HEK293 (cell line): Measurements from ENCODE around the gene SNX6.

Experiments used
- CTCF ChIA-PET: fragments of 350-600 bp; formaldehyde crosslinking; extraction: SDS; loops from one replicate; lab custom pipeline; 2021; ENCODE audit warnings: antibody characterized with exemption; lab: Yijun Ruan, JAX
- POLR2A ChIA-PET: fragments of 300-600 bp; formaldehyde crosslinking; extraction: SDS; loops from one replicate; lab custom pipeline; 2020; ENCODE audit warnings: antibody characterized with exemption, inconsistent platforms; lab: Yijun Ruan, JAX
- H3K27ac ChIP-seq: fragments of 200-500 bp; sonication (Bioruptor generic); 2 replicates; pipeline ENCODE4 v1.5.1; 2014; ENCODE audit warnings: low read depth, low read length, control low read depth, inconsistent platforms; ENCODE audit errors: extremely low read depth
- H3K36me3 ChIP-seq, 2 experiments: fragments of 200-500 bp in 1 of 2; sonication (Bioruptor generic) in 1 of 2; 1 replicate in 1 of 2; 2 replicates in 1 of 2; pipeline ENCODE4 v1.5.1; 2014 to 2017; ENCODE audit warnings: inconsistent platforms in 2 of 2, low read length in 2 of 2; ENCODE audit not compliant: control insufficient read depth in 2 of 2, insufficient read depth in 1 of 2
- H3K4me1 ChIP-seq: fragments of 200-500 bp; sonication (Bioruptor generic); 2 replicates; pipeline ENCODE4 v1.5.1; 2014; ENCODE audit warnings: mild to moderate bottlenecking, low read length, inconsistent platforms; ENCODE audit not compliant: control insufficient read depth, insufficient read depth
- H3K4me3 ChIP-seq: 2 replicates; pipeline ENCODE4 v1.5.1; 2011; ENCODE audit warnings: low read depth, mild to moderate bottlenecking, control low read depth, low read length, moderate library complexity
- H3K9me3 ChIP-seq: fragments of 200-500 bp; sonication (Bioruptor generic); 2 replicates; pipeline ENCODE4 v1.5.1; 2014; ENCODE audit warnings: low read depth, low read length, inconsistent platforms; ENCODE audit not compliant: control insufficient read depth, insufficient read depth
- ATF2 ChIP-seq: fragments of 450-650 bp; formaldehyde crosslinking; IDR thresholded peaks from 2 replicates; pipeline ENCODE4 v1.5.1; 2016; ENCODE audit warnings: missing biosample characterization, missing genetic modification characterization, low read depth
- GLIS2 ChIP-seq: fragments of 450-650 bp; formaldehyde crosslinking; IDR thresholded peaks from 2 replicates; pipeline ENCODE4 v1.5.1; 2016; ENCODE audit warnings: missing biosample characterization, missing genetic modification characterization
- HOXD13 ChIP-seq: sonication (generic); formaldehyde crosslinking; IDR thresholded peaks from 2 replicates; pipeline ENCODE4 v1.8.0; 2022; ENCODE audit warnings: missing genetic modification reagents, borderline replicate concordance
- MYNN ChIP-seq: fragments of 450-650 bp; formaldehyde crosslinking; IDR thresholded peaks from 2 replicates; pipeline ENCODE4 v1.5.1; 2016; ENCODE audit warnings: missing biosample characterization, missing genetic modification characterization, borderline replicate concordance
- OSR2 ChIP-seq: fragments of 450-650 bp; formaldehyde crosslinking; IDR thresholded peaks from 2 replicates; pipeline ENCODE4 v1.5.1; 2016; ENCODE audit warnings: missing biosample characterization, missing genetic modification characterization
- SP2 ChIP-seq: fragments of 450-650 bp; formaldehyde crosslinking; IDR thresholded peaks from 2 replicates; pipeline ENCODE4 v1.5.1; 2016; ENCODE audit warnings: missing biosample characterization, missing genetic modification characterization
- ZIC2 ChIP-seq: fragments of 450-650 bp; formaldehyde crosslinking; IDR thresholded peaks from 2 replicates; pipeline ENCODE4 v1.5.1; 2016; ENCODE audit warnings: missing biosample characterization, missing genetic modification characterization
- ZNF114 ChIP-seq: fragments of 450-650 bp; formaldehyde crosslinking; IDR thresholded peaks from 2 replicates; pipeline ENCODE4 v1.5.0; 2017; ENCODE audit warnings: missing biosample characterization, missing genetic modification characterization
- ZNF138 ChIP-seq: fragments of 450-650 bp; formaldehyde crosslinking; IDR thresholded peaks from 2 replicates; pipeline ENCODE4 v1.5.1; 2016; ENCODE audit warnings: missing biosample characterization, missing genetic modification characterization, borderline replicate concordance
- ZNF140 ChIP-seq: fragments of 450-650 bp; formaldehyde crosslinking; IDR thresholded peaks from 2 replicates; pipeline ENCODE4 v1.5.1; 2016; ENCODE audit warnings: missing biosample characterization, missing genetic modification characterization
- ZNF174 ChIP-seq: fragments of 450-650 bp; formaldehyde crosslinking; IDR thresholded peaks from 2 replicates; pipeline ENCODE4 v1.5.0; 2017; ENCODE audit warnings: missing biosample characterization, mild to moderate bottlenecking, missing genetic modification characterization
- ZNF202 ChIP-seq: fragments of 450-650 bp; formaldehyde crosslinking; IDR thresholded peaks from 2 replicates; pipeline ENCODE4 v1.5.1; 2016; ENCODE audit warnings: missing biosample characterization, missing genetic modification characterization, borderline replicate concordance
- ZNF23 ChIP-seq: fragments of 450-650 bp; formaldehyde crosslinking; IDR thresholded peaks from 2 replicates; pipeline ENCODE4 v1.5.1; 2016; ENCODE audit warnings: missing biosample characterization, missing genetic modification characterization, borderline replicate concordance
- ZNF292 ChIP-seq: fragments of 450-650 bp; formaldehyde crosslinking; IDR thresholded peaks from 2 replicates; pipeline ENCODE4 v1.5.1; 2016; ENCODE audit warnings: low read depth, missing biosample characterization, missing genetic modification characterization, borderline replicate concordance
- ZNF354C ChIP-seq: fragments of 450-650 bp; formaldehyde crosslinking; IDR thresholded peaks from 2 replicates; pipeline ENCODE4 v1.5.1; 2016; ENCODE audit warnings: missing biosample characterization, missing genetic modification characterization, low read depth, borderline replicate concordance
- ZNF501 ChIP-seq: fragments of 450-650 bp; formaldehyde crosslinking; IDR thresholded peaks from 2 replicates; pipeline ENCODE4 v1.5.1; 2016; ENCODE audit warnings: missing biosample characterization, missing genetic modification characterization
- ZNF529 ChIP-seq: fragments of 450-650 bp; formaldehyde crosslinking; IDR thresholded peaks from 2 replicates; pipeline ENCODE4 v1.5.1; 2017; ENCODE audit warnings: missing genetic modification characterization, missing biosample characterization; ENCODE audit not compliant: insufficient replicate concordance
- ZNF600 ChIP-seq: fragments of 450-650 bp; formaldehyde crosslinking; IDR thresholded peaks from 2 replicates; pipeline ENCODE4 v1.5.1; 2016; ENCODE audit warnings: missing biosample characterization, missing genetic modification characterization
- ZNF768 ChIP-seq: fragments of 450-650 bp; formaldehyde crosslinking; IDR thresholded peaks from 2 replicates; pipeline ENCODE4 v1.5.1; 2018; ENCODE audit warnings: missing biosample characterization, mild to moderate bottlenecking, missing genetic modification characterization
- ZSCAN23 ChIP-seq: fragments of 450-650 bp; formaldehyde crosslinking; IDR thresholded peaks from 2 replicates; pipeline ENCODE4 v1.5.1; 2016; ENCODE audit warnings: missing biosample characterization, missing genetic modification characterization
- TF ChIP-seq, protein P1 (sequence below): fragments of 450-650 bp; formaldehyde crosslinking; IDR thresholded peaks from 2 replicates; pipeline ENCODE4 v1.5.1; 2016; ENCODE audit warnings: missing biosample characterization, missing genetic modification characterization
- TF ChIP-seq, protein P2 (sequence below): fragments of 450-650 bp; formaldehyde crosslinking; IDR thresholded peaks from 2 replicates; pipeline ENCODE4 v1.5.1; 2016; ENCODE audit warnings: missing biosample characterization, missing genetic modification characterization

The SNX6 gene

DNA sequence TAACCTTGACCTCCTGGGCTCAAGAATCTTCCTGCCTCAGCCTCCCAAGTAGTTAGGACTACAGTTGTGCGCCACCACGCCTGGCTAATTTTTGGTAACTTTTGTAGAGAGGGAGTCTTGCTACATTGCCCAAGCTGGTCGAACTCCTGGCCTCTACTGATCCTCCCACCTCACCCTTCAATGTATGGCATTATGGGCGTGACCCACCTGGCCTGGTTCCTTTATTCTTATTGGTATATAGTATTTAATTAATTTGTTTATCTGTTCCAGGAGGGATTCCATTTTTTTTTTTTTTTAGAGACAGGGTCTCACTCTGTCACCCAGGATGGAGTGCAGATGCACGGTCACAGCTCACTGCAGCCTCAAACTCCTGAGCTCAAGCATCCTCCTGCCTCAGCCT is 49.6 kb downstream of the SNX6 start:
- ChIA-PET POLR2A (interaction anchor here (0.7 kb wide), 1 partner anchor 292 kb away, joined by 4 read pairs; no protein-coding TSS in a partner anchor), CTCF (no interaction called here)
- H3K27ac ChIP-seq, result no peak overlapping the region
- peaks cover 47 to 62% of the 10 kb centered on the region in 2 experiments for H3K36me3 ChIP-seq
- H3K9me3 ChIP-seq, result no peaks in the 10 kb centered on the region
- H3K4me3 ChIP-seq, result no peak overlapping the region
- H3K4me1 ChIP-seq, result no peaks in the 10 kb centered on the region
- TF ChIP-seq ZNF768, result no peak
- no peak for TF ChIP-seq ZSCAN23 (tag by site-specific recombination)
- no peak for TF ChIP-seq GLIS2 (tag by site-specific recombination)
- no peak for TF ChIP-seq SP2
- TF ChIP-seq ZNF202 (tag by site-specific recombination), result no peak

GRCh38 chr14:34571771-34572170 is 58.2 kb downstream of the SNX6 start:
- TF ChIP-seq, protein P1, sequence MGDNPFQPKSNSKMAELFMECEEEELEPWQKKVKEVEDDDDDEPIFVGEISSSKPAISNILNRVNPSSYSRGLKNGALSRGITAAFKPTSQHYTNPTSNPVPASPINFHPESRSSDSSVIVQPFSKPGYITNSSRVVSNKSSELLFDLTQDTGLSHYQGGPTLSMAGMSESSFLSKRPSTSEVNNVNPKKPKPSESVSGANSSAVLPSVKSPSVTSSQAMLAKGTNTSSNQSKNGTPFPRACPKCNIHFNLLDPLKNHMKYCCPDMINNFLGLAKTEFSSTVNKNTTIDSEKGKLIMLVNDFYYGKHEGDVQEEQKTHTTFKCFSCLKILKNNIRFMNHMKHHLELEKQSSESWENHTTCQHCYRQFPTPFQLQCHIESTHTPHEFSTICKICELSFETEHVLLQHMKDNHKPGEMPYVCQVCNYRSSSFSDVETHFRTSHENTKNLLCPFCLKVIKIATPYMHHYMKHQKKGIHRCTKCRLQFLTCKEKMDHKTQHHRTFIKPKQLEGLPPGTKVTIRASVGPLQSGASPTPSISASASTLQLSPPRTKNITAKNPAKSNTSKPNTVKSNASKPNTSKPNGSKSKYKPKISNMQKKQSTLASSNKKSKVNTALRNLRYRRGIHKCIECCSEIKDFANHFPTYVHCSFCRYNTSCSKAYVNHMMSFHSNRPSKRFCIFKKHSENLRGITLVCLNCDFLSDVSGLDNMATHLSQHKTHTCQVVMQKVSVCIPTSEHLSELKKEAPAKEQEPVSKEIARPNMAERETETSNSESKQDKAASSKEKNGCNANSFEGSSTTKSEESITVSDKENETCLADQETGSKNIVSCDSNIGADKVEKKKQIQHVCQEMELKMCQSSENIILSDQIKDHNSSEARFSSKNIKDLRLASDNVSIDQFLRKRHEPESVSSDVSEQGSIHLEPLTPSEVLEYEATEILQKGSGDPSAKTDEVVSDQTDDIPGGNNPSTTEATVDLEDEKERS, result no peak
- TF ChIP-seq ZNF292 (tag by site-specific recombination) (no peak), ZNF140 (tag by site-specific recombination) (no peak), ZNF114 (tag by site-specific recombination) (no peak), MYNN (tag by site-specific recombination) (no peak), ZNF529 (tag by site-specific recombination) (no peak), ZNF354C (tag by site-specific recombination) (no peak), HOXD13 (CRISPR knock-in tag) (no peak), ZNF138 (tag by site-specific recombination) (no peak), OSR2 (tag by site-specific recombination) (no peak), ZNF501 (no peak), ZNF23 (no peak), ATF2 (tag by site-specific recombination) (no peak), ZNF174 (tag by site-specific recombination) (no peak), ZIC2 (tag by site-specific recombination) (no peak), ZNF600 (no peak)
- TF ChIP-seq, protein P2, sequence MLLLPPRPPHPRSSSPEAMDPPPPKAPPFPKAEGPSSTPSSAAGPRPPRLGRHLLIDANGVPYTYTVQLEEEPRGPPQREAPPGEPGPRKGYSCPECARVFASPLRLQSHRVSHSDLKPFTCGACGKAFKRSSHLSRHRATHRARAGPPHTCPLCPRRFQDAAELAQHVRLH (tag by site-specific recombination), result no peak
- ChIA-PET POLR2A (no interaction called here), CTCF (no interaction called here)
- Histone ChIP-seq H3K4me3 (no peak overlapping the region), H3K9me3 (no peaks in the 10 kb centered on the region), H3K4me1 (no peaks in the 10 kb centered on the region), H3K27ac (no peak overlapping the region), H3K36me3 (peaks cover 58 to 62% of the 10 kb centered on the region in 2 experiments)
